A549 (cell line): ENCODE results near the gene NFILZ.

ENCODE experiments used
- CBX2 ChIP-seq: fragments of 200-600 bp; sonication (generic); IDR thresholded peaks from 2 replicates; pipeline ENCODE4 v1.6.1; 2016; ENCODE audit warnings: low read depth, mild to moderate bottlenecking, borderline replicate concordance
- CHD2 ChIP-seq: fragments of 150-350 bp; IDR thresholded peaks from 2 replicates; pipeline ENCODE4 v1.6.1; 2014; ENCODE audit warnings: low read length; ENCODE audit not compliant: partially characterized antibody
- CTCF ChIP-seq: fragments of >200 bp; sonication (Bioruptor Twin); formaldehyde crosslinking; IDR thresholded peaks from 3 replicates; pipeline ENCODE4 v1.5.1; 2016
- EHF ChIP-seq: fragments of 250-450 bp; sonication (Bioruptor Pico); IDR thresholded peaks from 2 replicates; pipeline ENCODE4 v1.5.0; 2020; ENCODE audit warnings: mild to moderate bottlenecking
- FOXS1 ChIP-seq: fragments of 250-450 bp; sonication (Bioruptor Pico); IDR thresholded peaks from 2 replicates; pipeline ENCODE4 v1.5.0; 2020; ENCODE audit warnings: mild to moderate bottlenecking, moderate library complexity
- MAX ChIP-seq: IDR thresholded peaks from 2 replicates; pipeline ENCODE4 v1.6.1; 2012
- PHF8 ChIP-seq: fragments of 200-600 bp; sonication (generic); IDR thresholded peaks from 2 replicates; pipeline ENCODE4 v1.6.1; 2016; ENCODE audit warnings: low read depth, mild to moderate bottlenecking, antibody characterized with exemption, moderate library complexity, borderline replicate concordance
- RNF2 ChIP-seq: fragments of 200-600 bp; sonication (generic); IDR thresholded peaks from 2 replicates; pipeline ENCODE4 v1.6.1; 2016; ENCODE audit warnings: low read depth, mild to moderate bottlenecking, antibody characterized with exemption, moderate library complexity, borderline replicate concordance
- SMC3 ChIP-seq: fragments of >200 bp; sonication (Bioruptor Twin); formaldehyde crosslinking; IDR thresholded peaks from 3 replicates; pipeline ENCODE4 v1.6.1; 2018; ENCODE audit warnings: inconsistent platforms

GRCh38 chr19:8589177-8589714 is 41.2 kb upstream of the NFILZ start:
- TF ChIP-seq PHF8 (no peak), FOXS1 (no peak), MAX (no peak), SMC3 (no peak), CBX2 (no peak), CTCF (no peak), RNF2 (no peak), CHD2 (no peak), EHF (CRISPR knock-in tag) (no peak)
